ENCODE measurements around the gene TRIM22. TPM values are rescaled to one million over a fixed set of nuclear protein-coding genes. Genes with fewer than 3 reads are reported as not detected.

Gene TRIM22
- polyA plus RNA-seq, 1 donor from 2014 or later, result 4.3 TPM

GRCh38 chr11:5643585-5643984, 46.0 kb upstream of the TRIM22 start:
- H4K20me1 ChIP-seq (ENCODE audit: insufficient read depth), result no peaks in the 10 kb centered on the region
- H3K36me3 ChIP-seq (ENCODE audit: insufficient read depth, low read length), result no peaks in the 10 kb centered on the region
- no peak overlapping the region for H2AFZ ChIP-seq (ENCODE audit: low read depth, low read length)
- TF ChIP-seq SMC3 (conservative IDR thresholded peaks at IDR 0.05; ENCODE audit: poor library complexity), result no peak
- TF ChIP-seq, protein P1, sequence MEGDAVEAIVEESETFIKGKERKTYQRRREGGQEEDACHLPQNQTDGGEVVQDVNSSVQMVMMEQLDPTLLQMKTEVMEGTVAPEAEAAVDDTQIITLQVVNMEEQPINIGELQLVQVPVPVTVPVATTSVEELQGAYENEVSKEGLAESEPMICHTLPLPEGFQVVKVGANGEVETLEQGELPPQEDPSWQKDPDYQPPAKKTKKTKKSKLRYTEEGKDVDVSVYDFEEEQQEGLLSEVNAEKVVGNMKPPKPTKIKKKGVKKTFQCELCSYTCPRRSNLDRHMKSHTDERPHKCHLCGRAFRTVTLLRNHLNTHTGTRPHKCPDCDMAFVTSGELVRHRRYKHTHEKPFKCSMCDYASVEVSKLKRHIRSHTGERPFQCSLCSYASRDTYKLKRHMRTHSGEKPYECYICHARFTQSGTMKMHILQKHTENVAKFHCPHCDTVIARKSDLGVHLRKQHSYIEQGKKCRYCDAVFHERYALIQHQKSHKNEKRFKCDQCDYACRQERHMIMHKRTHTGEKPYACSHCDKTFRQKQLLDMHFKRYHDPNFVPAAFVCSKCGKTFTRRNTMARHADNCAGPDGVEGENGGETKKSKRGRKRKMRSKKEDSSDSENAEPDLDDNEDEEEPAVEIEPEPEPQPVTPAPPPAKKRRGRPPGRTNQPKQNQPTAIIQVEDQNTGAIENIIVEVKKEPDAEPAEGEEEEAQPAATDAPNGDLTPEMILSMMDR (IDR thresholded peaks at IDR 0.05; ENCODE audit: poor library complexity, severe bottlenecking), result no peak
- no peak for TF ChIP-seq EZH2 (IDR thresholded peaks at IDR 0.05; ENCODE audit: borderline replicate concordance, insufficient read depth, low read length, poor library complexity, severe bottlenecking)
- TF ChIP-seq TAF1 (IDR thresholded peaks at IDR 0.05; ENCODE audit: low read depth), result no peak
- no peak for TF ChIP-seq RAD21 (conservative IDR thresholded peaks at IDR 0.05)
- TF ChIP-seq POLR2AphosphoS5 (IDR thresholded peaks at IDR 0.05), result no peak
- no peak for TF ChIP-seq REST (IDR thresholded peaks at IDR 0.05; ENCODE audit: borderline replicate concordance)
- no peak for TF ChIP-seq MXI1 (conservative IDR thresholded peaks at IDR 0.05; ENCODE audit: poor library complexity, severe bottlenecking)
- no peak for TF ChIP-seq EP300 (conservative IDR thresholded peaks at IDR 0.05; ENCODE audit: poor library complexity, severe bottlenecking)
- H3K27ac ChIP-seq (ENCODE audit: low read length), result no peak overlapping the region
- no peaks in the 10 kb centered on the region for H3K9me2 ChIP-seq (ENCODE audit: insufficient read depth, low read length)
- H3K9ac ChIP-seq (ENCODE audit: low read length), result no peak overlapping the region
- no peaks in the 10 kb centered on the region for H3K27me3 ChIP-seq (ENCODE audit: insufficient read depth, low read depth, low read length)
- no peak overlapping the region for H3K4me2 ChIP-seq (ENCODE audit: low read length)
- no peaks in the 10 kb centered on the region for H3K9me3 ChIP-seq (ENCODE audit: low read length)
- H3K79me2 ChIP-seq (replicated peaks; ENCODE audit: insufficient read depth, low read length), result no peaks in the 10 kb centered on the region
- H3K4me3 ChIP-seq (ENCODE audit: low read length), result no peak overlapping the region
- no peaks in the 10 kb centered on the region for H3F3A ChIP-seq (ENCODE audit: insufficient read depth, low read length, poor library complexity, severe bottlenecking)

DNA sequence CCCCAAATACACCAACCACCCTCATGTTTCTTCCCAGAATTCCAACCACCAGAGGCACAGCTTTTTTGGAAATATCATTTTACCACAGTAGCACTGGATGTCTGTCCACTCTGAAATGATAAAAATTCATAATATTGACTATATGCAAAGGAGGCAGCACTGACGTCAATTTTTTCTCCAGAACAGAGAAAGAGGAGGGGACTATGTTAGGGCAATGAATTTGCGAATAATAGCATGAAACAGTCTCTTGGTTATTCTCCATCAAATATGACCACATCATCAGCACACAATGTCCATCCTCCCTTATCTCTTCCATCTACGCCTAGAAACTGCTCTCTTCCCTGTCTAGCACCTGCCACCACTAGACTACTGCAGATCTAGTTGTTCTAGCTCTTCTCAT, 43.5 kb upstream of the TRIM22 start:
- Histone ChIP-seq H3K27me3 (ENCODE audit: insufficient read depth, low read depth, low read length) (no peaks in the 10 kb centered on the region), H3K9ac (ENCODE audit: low read length) (no peak overlapping the region), H3K4me2 (ENCODE audit: low read length) (no peak overlapping the region), H3K4me3 (ENCODE audit: low read length) (no peak overlapping the region), H3K27ac (ENCODE audit: low read length) (no peak overlapping the region), H3K79me2 (replicated peaks; ENCODE audit: insufficient read depth, low read length) (no peaks in the 10 kb centered on the region), H4K20me1 (ENCODE audit: insufficient read depth) (no peaks in the 10 kb centered on the region), H2AFZ (ENCODE audit: low read depth, low read length) (no peak overlapping the region), H3F3A (ENCODE audit: insufficient read depth, low read length, poor library complexity, severe bottlenecking) (no peaks in the 10 kb centered on the region), H3K9me3 (ENCODE audit: low read length) (no peaks in the 10 kb centered on the region), H3K36me3 (ENCODE audit: insufficient read depth, low read length) (no peaks in the 10 kb centered on the region), H3K9me2 (ENCODE audit: insufficient read depth, low read length) (no peaks in the 10 kb centered on the region)
- no peak for TF ChIP-seq TAF1 (IDR thresholded peaks at IDR 0.05; ENCODE audit: low read depth)
- TF ChIP-seq, protein P1 (IDR thresholded peaks at IDR 0.05; ENCODE audit: poor library complexity, severe bottlenecking), result no peak
- no peak for TF ChIP-seq RAD21 (conservative IDR thresholded peaks at IDR 0.05)
- TF ChIP-seq SMC3 (conservative IDR thresholded peaks at IDR 0.05; ENCODE audit: poor library complexity), result no peak
- no peak for TF ChIP-seq MXI1 (conservative IDR thresholded peaks at IDR 0.05; ENCODE audit: poor library complexity, severe bottlenecking)
- TF ChIP-seq EZH2 (IDR thresholded peaks at IDR 0.05; ENCODE audit: borderline replicate concordance, insufficient read depth, low read length, poor library complexity, severe bottlenecking), result no peak
- TF ChIP-seq EP300 (conservative IDR thresholded peaks at IDR 0.05; ENCODE audit: poor library complexity, severe bottlenecking), result no peak
- TF ChIP-seq POLR2AphosphoS5 (IDR thresholded peaks at IDR 0.05), result no peak
- no peak for TF ChIP-seq REST (IDR thresholded peaks at IDR 0.05; ENCODE audit: borderline replicate concordance)
